SK-N-SH (cell line): ENCODE results near the gene COL4A3. TPM values are rescaled to one million over a fixed set of nuclear protein-coding genes. Genes with fewer than 3 reads are reported as not detected.

Experiments used
- CTCF ChIA-PET: fragments of 300-600, 350-600 bp; formaldehyde crosslinking; extraction: SDS; loops from one replicate; lab custom pipeline; 2021; lab: Yijun Ruan, JAX
- POLR2A ChIA-PET: fragments of 350-600 bp; sonication (Branson Sonifier 250); formaldehyde crosslinking; extraction: SDS; loops from one replicate; lab custom pipeline; 2020; ENCODE audit warnings: antibody characterized with exemption, inconsistent platforms; lab: Yijun Ruan, JAX
- DNase-seq: peaks from one replicate; pipeline ENCODE4 v3.0.0; 2012
- H2AFZ ChIP-seq: fragments of 200-600 bp; sonication (generic); 2 replicates; pipeline ENCODE4 v1.8.1; 2016; ENCODE audit warnings: antibody characterized with exemption, mild to moderate bottlenecking, low read depth
- H3F3A ChIP-seq: fragments of 200-600 bp; sonication (generic); replicated peaks from 2 replicates; pipeline ENCODE3; 2016; ENCODE audit warnings: antibody characterized with exemption, mild to moderate bottlenecking; ENCODE audit not compliant: insufficient read depth
- H3K27ac ChIP-seq, 2 experiments: fragments of 200-500 bp in 1 of 2; fragments of 200-600 bp in 1 of 2; sonication (Bioruptor generic) in 1 of 2; sonication (generic), shearing (Covaris generic) in 1 of 2; 2 replicates each; pipeline versions ENCODE4 v1.5.1 to v1.6.1; 2014 to 2016; ENCODE audit warnings: low read depth in 2 of 2, inconsistent platforms in 1 of 2, low read length in 1 of 2, mild to moderate bottlenecking in 1 of 2, mixed read lengths in 1 of 2
- H3K27me3 ChIP-seq: fragments of 200-600 bp; sonication (generic), shearing (Covaris generic); 2 replicates; pipeline ENCODE4 v1.6.1; 2016; ENCODE audit warnings: mixed run types; ENCODE audit not compliant: insufficient read depth
- H3K36me3 ChIP-seq, 2 experiments: fragments of 200-500 bp in 1 of 2; fragments of 200-600 bp in 1 of 2; sonication (Bioruptor generic) in 1 of 2; sonication (generic) in 1 of 2; replicated peaks in 1 of 2; 2 replicates each; pipeline versions ENCODE3 to v1.5.1; 2014 to 2016; ENCODE audit warnings: low read length in 1 of 2, mild to moderate bottlenecking in 1 of 2; ENCODE audit not compliant: insufficient read depth in 2 of 2, control insufficient read depth in 1 of 2
- H3K4me1 ChIP-seq, 2 experiments: fragments of 200-500 bp in 1 of 2; fragments of 200-600 bp in 1 of 2; sonication (Bioruptor generic) in 1 of 2; sonication (generic), shearing (Covaris generic) in 1 of 2; 2 replicates each; pipeline versions ENCODE4 v1.5.1 to v1.6.1; 2014 to 2016; ENCODE audit warnings: low read depth in 1 of 2, low read length in 1 of 2, mixed run types in 1 of 2; ENCODE audit not compliant: insufficient read depth in 2 of 2, control insufficient read depth in 1 of 2
- H3K4me2 ChIP-seq: fragments of 200-600 bp; sonication (generic), shearing (Covaris generic); 2 replicates; pipeline ENCODE4 v1.6.1; 2017; ENCODE audit warnings: mixed run types
- H3K4me3 ChIP-seq, 2 experiments: fragments of 200-500 bp in 1 of 2; fragments of 200-600 bp in 1 of 2; sonication (Bioruptor generic) in 1 of 2; sonication (generic), shearing (Covaris generic) in 1 of 2; 2 replicates each; pipeline versions ENCODE4 v1.5.1 to v1.8.1; 2014 to 2016; ENCODE audit warnings: low read depth in 2 of 2, inconsistent platforms in 1 of 2, low read length in 1 of 2, mild to moderate bottlenecking in 1 of 2, mixed read lengths in 1 of 2, moderate library complexity in 1 of 2
- H3K79me2 ChIP-seq: fragments of 200-600 bp; sonication (generic); 2 replicates; pipeline ENCODE4 v1.8.1; 2017; ENCODE audit warnings: mild to moderate bottlenecking; ENCODE audit not compliant: insufficient read depth
- H3K9ac ChIP-seq: fragments of 200-600 bp; sonication (generic); 2 replicates; pipeline ENCODE4 v1.6.1; 2017; ENCODE audit warnings: mixed run types
- H3K9me2 ChIP-seq: fragments of 200-600 bp; sonication (generic); 2 replicates; pipeline ENCODE4 v1.6.1; 2017; ENCODE audit warnings: mixed run types
- H3K9me3 ChIP-seq: fragments of 200-600 bp; sonication (generic); 2 replicates; pipeline ENCODE4 v1.6.1; 2017; ENCODE audit warnings: mixed run types, mild to moderate bottlenecking, moderate library complexity
- H4K20me1 ChIP-seq: fragments of 200-600 bp; sonication (generic); 2 replicates; pipeline ENCODE4 v1.6.1; 2017; ENCODE audit warnings: mild to moderate bottlenecking, mixed run types; ENCODE audit not compliant: insufficient read depth
- EP300 ChIP-seq, 2 experiments: IDR thresholded peaks; 2 replicates each; pipeline versions ENCODE4 v1.4.0 to v1.6.1; 2012; ENCODE audit warnings: borderline replicate concordance in 1 of 2, low read depth in 1 of 2, low read length in 1 of 2
- FOXJ3 ChIP-seq: sonication (generic); formaldehyde crosslinking; IDR thresholded peaks from 2 replicates; pipeline ENCODE4 v1.5.1; 2020; ENCODE audit warnings: mild to moderate bottlenecking, missing genetic modification reagents
- FOXM1 ChIP-seq: IDR thresholded peaks from 2 replicates; pipeline ENCODE4 v1.4.0; 2012; ENCODE audit warnings: low read depth, mild to moderate bottlenecking
- GATA2 ChIP-seq: sonication (generic); formaldehyde crosslinking; IDR thresholded peaks from 2 replicates; pipeline ENCODE4 v1.5.0; 2020; ENCODE audit warnings: mild to moderate bottlenecking, missing genetic modification reagents
- IRF3 ChIP-seq: fragments of 150-350 bp; IDR thresholded peaks from 2 replicates; pipeline ENCODE4 v1.6.1; 2016; ENCODE audit warnings: mild to moderate bottlenecking, low read depth, low read length
- MEF2A ChIP-seq: IDR thresholded peaks from 2 replicates; pipeline ENCODE4 v1.4.0; 2012; ENCODE audit warnings: low read depth, borderline replicate concordance
- POLR2AphosphoS5 ChIP-seq: IDR thresholded peaks from 2 replicates; pipeline ENCODE4 v1.6.1; 2012; ENCODE audit warnings: low read depth, low read length
- RAD21 ChIP-seq: IDR thresholded peaks from 2 replicates; pipeline ENCODE4 v1.6.1; 2012; ENCODE audit warnings: mild to moderate bottlenecking, low read length
- RCOR1 ChIP-seq: fragments of 150-350 bp; IDR thresholded peaks from 2 replicates; pipeline ENCODE4 v1.6.1; 2017; ENCODE audit warnings: antibody characterized with exemption, low read length
- RXRA ChIP-seq: IDR thresholded peaks from 2 replicates; pipeline ENCODE4 v1.4.0; 2012; ENCODE audit warnings: low read depth, mild to moderate bottlenecking, borderline replicate concordance
- TCF12 ChIP-seq: IDR thresholded peaks from 2 replicates; pipeline ENCODE4 v1.4.0; 2012
- TEAD4 ChIP-seq: IDR thresholded peaks from 2 replicates; pipeline ENCODE4 v1.4.0; 2012; ENCODE audit warnings: mild to moderate bottlenecking, borderline replicate concordance; ENCODE audit not compliant: insufficient read depth
- USF2 ChIP-seq: fragments of 150-350 bp; IDR thresholded peaks from 2 replicates; pipeline ENCODE4 v1.6.1; 2017; ENCODE audit warnings: antibody characterized with exemption, low read length, low read depth, borderline replicate concordance
- WGBS: methylation state at CpG from one replicate; pipeline ENCODE4 v1.1.6; 2017; ENCODE audit warnings: low lambda C conversion rate; 5-methylcytosine and 5-hydroxymethylcytosine counted together
- polyA plus RNA-seq, 3 experiments: library from polyadenylated mRNA; depleted of rRNA; stranded (reverse); fragments of >200 nt; gene quantifications; 2 replicates each; pipeline ENCODE4 v1.2.3, GENCODE V29; 2012
- TF ChIP-seq, protein P1 (sequence below): IDR thresholded peaks from 2 replicates; pipeline ENCODE4; 2012

Gene COL4A3
- polyA plus RNA-seq, 1 of the 3 experiments (the other 2 are of a cell fraction), result not detected

GRCh38 chr2:227150222-227150936 lies 14.0 kb upstream of the COL4A3 start:
- Histone ChIP-seq H3K36me3 (no peaks in the 10 kb centered on the region), H3K4me2 (no peak overlapping the region), H3K27ac (no peak overlapping the region), H3K27me3 (peaks cover 21% of the 10 kb centered on the region; the same call in 1 of the 2 replicates), H3K9me3 (no peaks in the 10 kb centered on the region; the same call in 1 of the 2 replicates), H3F3A (no peaks in the 10 kb centered on the region), H3K4me1 (no peaks in the 10 kb centered on the region), H3K4me3 (no peak overlapping the region), H3K9me2 (no peaks in the 10 kb centered on the region), H3K79me2 (no peaks in the 10 kb centered on the region), H2AFZ (no peak overlapping the region), H4K20me1 (no peaks in the 10 kb centered on the region), H3K9ac (no peak overlapping the region)
- POLR2A ChIA-PET, result no interaction called here
- TF ChIP-seq FOXJ3 (CRISPR knock-in tag), result no peak
- TF ChIP-seq RCOR1, result no peak
- TF ChIP-seq RAD21, result no peak
- TF ChIP-seq FOXM1, result no peak
- no peak for TF ChIP-seq EP300 (IDR thresholded peaks at IDR 0.05; ENCODE audit: borderline replicate concordance in 1 of 2, low read depth in 1 of 2, low read length in 1 of 2)
- no peak for TF ChIP-seq RXRA
- TF ChIP-seq USF2, result no peak
- TF ChIP-seq POLR2AphosphoS5, result no peak
- no peak for TF ChIP-seq TEAD4
- no peak for TF ChIP-seq MEF2A
- no peak for TF ChIP-seq GATA2 (CRISPR knock-in tag)
- TF ChIP-seq, protein P1, sequence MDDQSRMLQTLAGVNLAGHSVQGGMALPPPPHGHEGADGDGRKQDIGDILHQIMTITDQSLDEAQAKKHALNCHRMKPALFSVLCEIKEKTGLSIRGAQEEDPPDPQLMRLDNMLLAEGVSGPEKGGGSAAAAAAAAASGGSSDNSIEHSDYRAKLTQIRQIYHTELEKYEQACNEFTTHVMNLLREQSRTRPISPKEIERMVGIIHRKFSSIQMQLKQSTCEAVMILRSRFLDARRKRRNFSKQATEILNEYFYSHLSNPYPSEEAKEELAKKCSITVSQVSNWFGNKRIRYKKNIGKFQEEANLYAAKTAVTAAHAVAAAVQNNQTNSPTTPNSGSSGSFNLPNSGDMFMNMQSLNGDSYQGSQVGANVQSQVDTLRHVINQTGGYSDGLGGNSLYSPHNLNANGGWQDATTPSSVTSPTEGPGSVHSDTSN, result no peak
- TF ChIP-seq IRF3, result no peak
- no peak for TF ChIP-seq TCF12
- CTCF ChIA-PET, result interaction anchor here (1.0 kb wide), 1 partner anchor 88 kb away, joined by 4 read pairs; no protein-coding TSS in a partner anchor
- no peak for DNase-seq
- WGBS, result 45% methylated on average over 2 of the region's 2 CpGs
